WTC11 (cell line): ENCODE data around the gene C2CD4A. TPM values are rescaled to one million over a fixed set of nuclear protein-coding genes. Genes with fewer than 3 reads are reported as not detected.
A peak's percentile ranks its signal among the peaks of the same experiment; 100 is the strongest.

Source experiments
- ATAC-seq: fragments of 200-7000 bp; cut with Tn5 transposase; 2 replicates; pipeline ENCODE4 v1.10.0; 2021; ENCODE audit warnings: mild to moderate bottlenecking, moderate library complexity
- CTCF ChIA-PET: fragments of 300-600 bp; sonication (Branson Sonifier 250); formaldehyde crosslinking; loops from one replicate; lab custom pipeline; 2021; ENCODE audit warnings: antibody characterized with exemption; lab: Charles Lee
- POLR2A ChIA-PET: fragments of 350-600 bp; sonication (Branson Sonifier 250); formaldehyde crosslinking; loops from one replicate; lab custom pipeline; 2021; ENCODE audit warnings: antibody characterized with exemption; lab: Charles Lee
- DNase-seq: peaks from one replicate; pipeline ENCODE4 v3.0.0; 2021; ENCODE audit warnings: low spot score
- H3K27ac Mint-ChIP-seq: 2 replicates; pipeline ENCODE4 v1.8.0; 2021; ENCODE audit warnings: mixed read lengths
- H3K27me3 Mint-ChIP-seq: 2 replicates; pipeline ENCODE4 v1.8.0; 2021; ENCODE audit warnings: low read depth, mild to moderate bottlenecking, moderate library complexity, mixed read lengths
- H3K36me3 Mint-ChIP-seq: 2 replicates; pipeline ENCODE4 v1.8.0; 2021; ENCODE audit warnings: mixed read lengths
- H3K4me1 Mint-ChIP-seq: 2 replicates; pipeline ENCODE4 v1.8.0; 2022; ENCODE audit warnings: mixed read lengths
- H3K4me3 Mint-ChIP-seq: 2 replicates; pipeline ENCODE4 v1.8.0; 2021; ENCODE audit warnings: mild to moderate bottlenecking, moderate library complexity, mixed read lengths
- H3K9me3 Mint-ChIP-seq: 2 replicates; pipeline ENCODE4 v1.8.0; 2021; ENCODE audit warnings: mixed read lengths
- AR ChIP-seq: fragments of 250-450 bp; sonication (Bioruptor Pico); IDR thresholded peaks from 2 replicates; pipeline ENCODE4 v1.9.0; 2021; ENCODE audit warnings: mild to moderate bottlenecking
- EMX1 ChIP-seq: fragments of 250-450 bp; sonication (Bioruptor Pico); IDR thresholded peaks from 2 replicates; pipeline ENCODE4 v1.8.0; 2021; ENCODE audit warnings: mild to moderate bottlenecking
- ESRRA ChIP-seq: sonication (generic); formaldehyde crosslinking; IDR thresholded peaks from 2 replicates; pipeline ENCODE4 v1.8.1; 2022; ENCODE audit warnings: mild to moderate bottlenecking, missing genetic modification reagents, borderline replicate concordance
- FOXK1 ChIP-seq: sonication (generic); formaldehyde crosslinking; IDR thresholded peaks from 2 replicates; pipeline ENCODE4 v1.8.0; 2022; ENCODE audit warnings: mild to moderate bottlenecking, moderate library complexity, missing genetic modification reagents
- MAX ChIP-seq: sonication (generic); formaldehyde crosslinking; IDR thresholded peaks from 2 replicates; pipeline ENCODE4 v1.8.0; 2022; ENCODE audit warnings: mild to moderate bottlenecking, missing genetic modification reagents
- NR2C2 ChIP-seq: sonication (generic); formaldehyde crosslinking; IDR thresholded peaks from 2 replicates; pipeline ENCODE4 v1.8.0; 2022; ENCODE audit warnings: mild to moderate bottlenecking, missing genetic modification reagents
- NR3C1 ChIP-seq: sonication (generic); formaldehyde crosslinking; conservative IDR thresholded peaks from 2 replicates; pipeline ENCODE4 v1.8.1; 2023; ENCODE audit warnings: low read depth, mild to moderate bottlenecking, missing genetic modification reagents
- TEAD1 ChIP-seq: sonication (generic); formaldehyde crosslinking; IDR thresholded peaks from 2 replicates; pipeline ENCODE4 v1.8.0; 2022; ENCODE audit warnings: mild to moderate bottlenecking, missing genetic modification reagents
- ZNF121 ChIP-seq: sonication (generic); formaldehyde crosslinking; IDR thresholded peaks from 2 replicates; pipeline ENCODE4 v1.8.0; 2023; ENCODE audit warnings: missing genetic modification reagents
- ZNF138 ChIP-seq: sonication (generic); formaldehyde crosslinking; conservative IDR thresholded peaks from 2 replicates; pipeline ENCODE4 v1.8.1; 2022; ENCODE audit warnings: mild to moderate bottlenecking, moderate library complexity, missing genetic modification reagents
- ZNF423 ChIP-seq: fragments of 250-450 bp; sonication (Bioruptor Pico); IDR thresholded peaks from 2 replicates; pipeline ENCODE4 v2.1.2; 2022; ENCODE audit warnings: mild to moderate bottlenecking, moderate library complexity
- total RNA-seq: library from RNA; stranded (reverse); gene quantifications from 3 replicates; pipeline ENCODE4 v1.2.3, GENCODE V29; 2021
- TF ChIP-seq, protein P1 (sequence below): sonication (generic); formaldehyde crosslinking; IDR thresholded peaks from 2 replicates; pipeline ENCODE4 v1.8.0; 2022; ENCODE audit warnings: mild to moderate bottlenecking, missing genetic modification reagents
- TF ChIP-seq, protein P2 (sequence below): sonication (generic); formaldehyde crosslinking; IDR thresholded peaks from 2 replicates; pipeline ENCODE4 v1.8.1; 2023; ENCODE audit warnings: mild to moderate bottlenecking, missing genetic modification reagents, moderate library complexity
- TF ChIP-seq, protein P3 (sequence below): sonication (generic); formaldehyde crosslinking; IDR thresholded peaks from 2 replicates; pipeline ENCODE4 v1.8.1; 2023; ENCODE audit warnings: mild to moderate bottlenecking, missing genetic modification reagents, borderline replicate concordance
- TF ChIP-seq, protein P4 (sequence below): fragments of 250-450 bp; sonication (Bioruptor Pico); IDR thresholded peaks from 2 replicates; pipeline ENCODE4 v1.9.0; 2021; ENCODE audit warnings: moderate library complexity, mild to moderate bottlenecking, inconsistent platforms, borderline replicate concordance

The C2CD4A gene
- total RNA-seq, 1 experiment from 2014 or later: 0.42 TPM

GRCh38 chr15:62063825-62064635 lies 2.7 kb upstream of the C2CD4A start (continued):
- TF ChIP-seq, protein P1, sequence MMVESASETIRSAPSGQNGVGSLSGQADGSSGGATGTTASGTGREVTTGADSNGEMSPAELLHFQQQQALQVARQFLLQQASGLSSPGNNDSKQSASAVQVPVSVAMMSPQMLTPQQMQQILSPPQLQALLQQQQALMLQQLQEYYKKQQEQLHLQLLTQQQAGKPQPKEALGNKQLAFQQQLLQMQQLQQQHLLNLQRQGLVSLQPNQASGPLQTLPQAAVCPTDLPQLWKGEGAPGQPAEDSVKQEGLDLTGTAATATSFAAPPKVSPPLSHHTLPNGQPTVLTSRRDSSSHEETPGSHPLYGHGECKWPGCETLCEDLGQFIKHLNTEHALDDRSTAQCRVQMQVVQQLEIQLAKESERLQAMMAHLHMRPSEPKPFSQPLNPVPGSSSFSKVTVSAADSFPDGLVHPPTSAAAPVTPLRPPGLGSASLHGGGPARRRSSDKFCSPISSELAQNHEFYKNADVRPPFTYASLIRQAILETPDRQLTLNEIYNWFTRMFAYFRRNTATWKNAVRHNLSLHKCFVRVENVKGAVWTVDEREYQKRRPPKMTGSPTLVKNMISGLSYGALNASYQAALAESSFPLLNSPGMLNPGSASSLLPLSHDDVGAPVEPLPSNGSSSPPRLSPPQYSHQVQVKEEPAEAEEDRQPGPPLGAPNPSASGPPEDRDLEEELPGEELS (CRISPR knock-in tag): no peak
- no peak for TF ChIP-seq NR3C1 (CRISPR knock-in tag)

GRCh38 chr15:62067448-62068044 lies 769 bp downstream of the C2CD4A start:
- ATAC-seq (peak; percentile 60), DNase-seq (peak; percentile 51)
- peak overlapping the region; percentile 39; the same call in 1 of the 2 replicates for H3K27ac Mint-ChIP-seq
- peaks cover 64% of the 10 kb centered on the region for H3K27me3 Mint-ChIP-seq
- ChIA-PET POLR2A (interaction anchor here (1.0 to 1.1 kb wide), 2 partner anchors 9 to 21 kb away, joined by 3 read pairs; no protein-coding TSS in a partner anchor), CTCF (interaction anchor here (1.0 to 1.6 kb wide), 6 partner anchors 75 to 271 kb away, joined by 3 to 12 read pairs (median 6); partner anchors contain the start of gene C2CD4B)
- H3K36me3 Mint-ChIP-seq: no peaks in the 10 kb centered on the region
- H3K4me3 Mint-ChIP-seq: peak overlapping the region; percentile 75
- TF ChIP-seq MAX (CRISPR knock-in tag) (peak; percentile 47; the same call in 1 of the 2 replicates), ZNF121 (CRISPR knock-in tag) (no peak), ESRRA (0 out of 2 replicates have a peak, but pooled peaks have one; percentile 14)
- no peaks in the 10 kb centered on the region for H3K9me3 Mint-ChIP-seq
- H3K4me1 Mint-ChIP-seq: peaks cover 16% of the 10 kb centered on the region

- ChIA-PET POLR2A (interaction anchor here (0.7 to 1.1 kb wide), 2 partner anchors 9 kb away, joined by 3 read pairs; no protein-coding TSS in a partner anchor), CTCF (interaction anchor here (1.0 to 1.9 kb wide), 3 partner anchors 8 to 238 kb away, joined by 3 to 7 read pairs (median 6); partner anchors contain the start of genes C2CD4B and VPS13C)
- peaks cover 16% of the 10 kb centered on the region for H3K4me1 Mint-ChIP-seq
- H3K4me3 Mint-ChIP-seq: peak overlapping the region; percentile 61
- H3K27me3 Mint-ChIP-seq: peaks cover 59% of the 10 kb centered on the region
- DNase-seq (peak; percentile 67), ATAC-seq (peak; percentile 54)
- no peaks in the 10 kb centered on the region for H3K9me3 Mint-ChIP-seq
- H3K36me3 Mint-ChIP-seq: no peaks in the 10 kb centered on the region
- H3K27ac Mint-ChIP-seq: no peak overlapping the region
- TF ChIP-seq FOXK1 (CRISPR knock-in tag) (0 out of 2 replicates have a peak, but pooled peaks have one; percentile 40), NR2C2 (CRISPR knock-in tag) (no peak), AR (no peak), EMX1 (no peak), ZNF423 (CRISPR knock-in tag) (peak; percentile 86), TEAD1 (CRISPR knock-in tag) (0 out of 2 replicates have a peak, but pooled peaks have one; percentile 27), ESRRA (0 out of 2 replicates have a peak, but pooled peaks have one; percentile 38), ZNF138 (CRISPR knock-in tag) (no peak)
- TF ChIP-seq, protein P2, sequence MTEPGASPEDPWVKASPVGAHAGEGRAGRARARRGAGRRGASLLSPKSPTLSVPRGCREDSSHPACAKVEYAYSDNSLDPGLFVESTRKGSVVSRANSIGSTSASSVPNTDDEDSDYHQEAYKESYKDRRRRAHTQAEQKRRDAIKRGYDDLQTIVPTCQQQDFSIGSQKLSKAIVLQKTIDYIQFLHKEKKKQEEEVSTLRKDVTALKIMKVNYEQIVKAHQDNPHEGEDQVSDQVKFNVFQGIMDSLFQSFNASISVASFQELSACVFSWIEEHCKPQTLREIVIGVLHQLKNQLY (CRISPR knock-in tag): no peak
- TF ChIP-seq, protein P3, sequence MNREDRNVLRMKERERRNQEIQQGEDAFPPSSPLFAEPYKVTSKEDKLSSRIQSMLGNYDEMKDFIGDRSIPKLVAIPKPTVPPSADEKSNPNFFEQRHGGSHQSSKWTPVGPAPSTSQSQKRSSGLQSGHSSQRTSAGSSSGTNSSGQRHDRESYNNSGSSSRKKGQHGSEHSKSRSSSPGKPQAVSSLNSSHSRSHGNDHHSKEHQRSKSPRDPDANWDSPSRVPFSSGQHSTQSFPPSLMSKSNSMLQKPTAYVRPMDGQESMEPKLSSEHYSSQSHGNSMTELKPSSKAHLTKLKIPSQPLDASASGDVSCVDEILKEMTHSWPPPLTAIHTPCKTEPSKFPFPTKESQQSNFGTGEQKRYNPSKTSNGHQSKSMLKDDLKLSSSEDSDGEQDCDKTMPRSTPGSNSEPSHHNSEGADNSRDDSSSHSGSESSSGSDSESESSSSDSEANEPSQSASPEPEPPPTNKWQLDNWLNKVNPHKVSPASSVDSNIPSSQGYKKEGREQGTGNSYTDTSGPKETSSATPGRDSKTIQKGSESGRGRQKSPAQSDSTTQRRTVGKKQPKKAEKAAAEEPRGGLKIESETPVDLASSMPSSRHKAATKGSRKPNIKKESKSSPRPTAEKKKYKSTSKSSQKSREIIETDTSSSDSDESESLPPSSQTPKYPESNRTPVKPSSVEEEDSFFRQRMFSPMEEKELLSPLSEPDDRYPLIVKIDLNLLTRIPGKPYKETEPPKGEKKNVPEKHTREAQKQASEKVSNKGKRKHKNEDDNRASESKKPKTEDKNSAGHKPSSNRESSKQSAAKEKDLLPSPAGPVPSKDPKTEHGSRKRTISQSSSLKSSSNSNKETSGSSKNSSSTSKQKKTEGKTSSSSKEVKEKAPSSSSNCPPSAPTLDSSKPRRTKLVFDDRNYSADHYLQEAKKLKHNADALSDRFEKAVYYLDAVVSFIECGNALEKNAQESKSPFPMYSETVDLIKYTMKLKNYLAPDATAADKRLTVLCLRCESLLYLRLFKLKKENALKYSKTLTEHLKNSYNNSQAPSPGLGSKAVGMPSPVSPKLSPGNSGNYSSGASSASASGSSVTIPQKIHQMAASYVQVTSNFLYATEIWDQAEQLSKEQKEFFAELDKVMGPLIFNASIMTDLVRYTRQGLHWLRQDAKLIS (CRISPR knock-in tag): no peak
- TF ChIP-seq, protein P1 (CRISPR knock-in tag): peak; percentile 52; the same call in 1 of the 2 replicates
- TF ChIP-seq, protein P4, sequence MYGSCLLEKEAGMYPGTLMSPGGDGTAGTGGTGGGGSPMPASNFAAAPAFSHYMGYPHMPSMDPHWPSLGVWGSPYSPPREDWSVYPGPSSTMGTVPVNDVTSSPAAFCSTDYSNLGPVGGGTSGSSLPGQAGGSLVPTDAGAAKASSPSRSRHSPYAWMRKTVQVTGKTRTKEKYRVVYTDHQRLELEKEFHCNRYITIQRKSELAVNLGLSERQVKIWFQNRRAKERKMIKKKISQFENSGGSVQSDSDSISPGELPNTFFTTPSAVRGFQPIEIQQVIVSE (CRISPR knock-in tag): no peak
Observed at GRCh38 chr15:62068071-62068809, 1.5 kb downstream of the C2CD4A start.
